PC-9 (cell line): ENCODE results near the gene COL5A1. TPM values are rescaled to one million over a fixed set of nuclear protein-coding genes. Genes with fewer than 3 reads are reported as not detected.

ENCODE experiments used
- Bru-seq: library from RNA; stranded (reverse); fragments of 400-500 nt; gene quantifications from one replicate; lab custom pipeline; 2021; lab: Mats Ljungman, UMichigan
- BruChase-seq, 2 experiments: library from RNA; stranded (reverse); fragments of 400-500 nt; gene quantifications; one replicate each; lab custom pipeline; 2021; lab: Mats Ljungman, UMichigan
- BruUV-seq: library from RNA; stranded (reverse); fragments of 400-500 nt; replicated peaks from 2 replicates; lab custom pipeline; 2021; lab: Mats Ljungman, UMichigan
- CTCF ChIA-PET: fragments of 300-600 bp; sonication (Branson Sonifier 250); formaldehyde crosslinking; loops from one replicate; lab custom pipeline; 2022; ENCODE audit warnings: antibody characterized with exemption; lab: Charles Lee
- POLR2A ChIA-PET: fragments of 300-600 bp; sonication (Branson Sonifier 250); formaldehyde crosslinking; loops from one replicate; lab custom pipeline; 2022; ENCODE audit warnings: antibody characterized with exemption; ENCODE audit not compliant: unreplicated experiment; lab: Charles Lee
- DNase-seq, 2 experiments: peaks; one replicate each; pipeline versions ENCODE4 v3.0.0 to v3.0.0-alpha.2; 2015 to 2022; ENCODE audit warnings: mixed read lengths in 1 of 2
- H2AFZ ChIP-seq: fragments of 200-600 bp; sonication (generic); 2 replicates; pipeline ENCODE4 v1.8.1; 2017; ENCODE audit warnings: antibody characterized with exemption
- H3F3A ChIP-seq: fragments of 200-600 bp; sonication (generic); 2 replicates; pipeline ENCODE4 v1.8.1; 2017; ENCODE audit warnings: antibody characterized with exemption, mild to moderate bottlenecking, low read depth; ENCODE audit not compliant: insufficient read depth
- H3K27ac ChIP-seq: fragments of 200-600 bp; sonication (generic); 2 replicates; pipeline ENCODE4 v1.6.1; 2016; ENCODE audit warnings: mixed run types
- H3K27me3 ChIP-seq: fragments of 200-600 bp; sonication (generic); 2 replicates; pipeline ENCODE4 v1.6.1; 2016; ENCODE audit warnings: low read depth, mixed run types; ENCODE audit not compliant: insufficient read depth
- H3K36me3 ChIP-seq: fragments of 200-600 bp; sonication (generic); 2 replicates; pipeline ENCODE4 v1.6.1; 2016; ENCODE audit warnings: low read depth, mixed run types
- H3K4me1 ChIP-seq: fragments of 200-600 bp; sonication (generic); replicated peaks from 2 replicates; pipeline ENCODE4 v1.6.1; 2016; ENCODE audit warnings: mixed run types; ENCODE audit not compliant: insufficient read depth
- H3K4me2 ChIP-seq: fragments of 200-600 bp; sonication (generic); 2 replicates; pipeline ENCODE4 v1.6.1; 2017; ENCODE audit warnings: mixed run types
- H3K4me3 ChIP-seq: fragments of 200-600 bp; sonication (generic); 2 replicates; pipeline ENCODE4 v1.6.1; 2016; ENCODE audit warnings: mixed run types
- H3K79me2 ChIP-seq: fragments of 200-600 bp; sonication (generic); 2 replicates; pipeline ENCODE4 v1.6.1; 2017; ENCODE audit warnings: low read depth, mixed run types
- H3K9me2 ChIP-seq: fragments of 200-600 bp; sonication (generic); 2 replicates; pipeline ENCODE4 v1.8.1; 2017; ENCODE audit warnings: mild to moderate bottlenecking; ENCODE audit not compliant: insufficient read depth
- H3K9me3 ChIP-seq: fragments of 200-600 bp; sonication (generic); 2 replicates; pipeline ENCODE4 v1.8.1; 2016; ENCODE audit warnings: low read depth; ENCODE audit not compliant: insufficient read depth
- H4K20me1 ChIP-seq: fragments of 200-600 bp; sonication (generic); 2 replicates; pipeline ENCODE4 v1.8.1; 2017; ENCODE audit not compliant: insufficient read depth
- CTCF ChIP-seq: fragments of 200-600 bp; sonication (generic); conservative IDR thresholded peaks from 2 replicates; pipeline ENCODE4 v1.6.1; 2017; ENCODE audit warnings: mixed run types, antibody characterized with exemption, mild to moderate bottlenecking, moderate library complexity
- EZH2 ChIP-seq: fragments of 200-600 bp; sonication (generic); IDR thresholded peaks from 2 replicates; pipeline ENCODE4 v1.8.0; 2017; ENCODE audit warnings: antibody characterized with exemption, low read depth
- intact Hi-C: fragments of 100-400 bp; cut with micrococcal nuclease; formaldehyde crosslinking; loops from one replicate; pipeline ENCODE4 v1.10.0; 2022; ENCODE audit not compliant: unreplicated experiment
- long read RNA-seq: library from polyadenylated mRNA; stranded (forward); transcript quantifications from one replicate; pipeline ENCODE4 v2.0.0, GENCODE V29; 2022
- total RNA-seq: library from RNA; stranded (reverse); gene quantifications from 2 replicates; pipeline ENCODE4 v1.2.3, GENCODE V29; 2021

COL5A1 gene
- 15.2 and 32.8 TPM in 2 replicates for total RNA-seq
- percentile 41 among the genes with signal in this experiment for Bru-seq, nascent RNA
- BruChase-seq, experiment 1, labeled RNA remaining after a 2-hour chase, result percentile 49 among the genes with signal in this experiment
- percentile 55 among the genes with signal in this experiment for BruChase-seq, experiment 2, labeled RNA remaining after a 6-hour chase
- long read RNA-seq, full-length matches to known transcripts, result 1 of 15 reads
- long read RNA-seq, partial matches to known transcripts, result 9 of 15 reads
- long read RNA-seq, other reads (novel, unspliced or antisense), result 5 of 15 reads

- TF ChIP-seq EZH2 (no peak), CTCF (no peak)
- intact Hi-C loops, result loop anchor here (2.0 to 10.0 kb wide), 2 partner anchors 107 to 193 kb away; no protein-coding TSS in a partner anchor
- Histone ChIP-seq H3K9me3 (no peaks in the 10 kb centered on the region), H2AFZ (no peak within 1 kb of the TSS), H3K27ac (no peak within 1 kb of the TSS), H3F3A (no peaks in the 10 kb centered on the region; the same call in 1 of the 2 replicates), H3K4me1 (no peaks in the 10 kb centered on the region), H3K79me2 (no peaks in the 10 kb centered on the region), H3K36me3 (no peaks in the 10 kb centered on the region), H3K4me2 (peak within 1 kb of the TSS; percentile 33; the same call in 1 of the 2 replicates), H4K20me1 (no peaks in the 10 kb centered on the region), H3K9me2 (no peaks in the 10 kb centered on the region), H3K27me3 (peaks cover 56% of the 10 kb centered on the region), H3K4me3 (peak within 1 kb of the TSS; percentile 41; the same call in 1 of the 2 replicates)
- peak in 1 of 2 experiments; percentile 96 for DNase-seq
- no TSS peak for BruUV-seq
- CTCF ChIA-PET, result interaction anchor here (0.6 kb wide), 1 partner anchor 771 kb away, joined by 15 read pairs; no protein-coding TSS in a partner anchor
- POLR2A ChIA-PET, result interaction anchor here (0.6 kb wide), 2 partner anchors 17 to 834 kb away, joined by 4 to 19 read pairs; no protein-coding TSS in a partner anchor
These were observed at the start of gene COL5A1 for GRCh38 chr9:134641173-134641989. Gene COL5A1 (plus strand): TSS chr9:134641803. CDS start chr9:134642188, 385 bp downstream.

- Histone ChIP-seq H4K20me1 (no peaks in the 10 kb centered on the region), H3K27me3 (0 out of 2 replicates have a peak, but pooled peaks cover 3% of the 10 kb centered on the region), H2AFZ (no peak overlapping the region), H3K27ac (no peak overlapping the region), H3K4me1 (no peaks in the 10 kb centered on the region), H3K9me2 (no peaks in the 10 kb centered on the region), H3K9me3 (0 out of 2 replicates have a peak, but pooled peaks cover 7% of the 10 kb centered on the region), H3K4me3 (no peak overlapping the region), H3K36me3 (no peaks in the 10 kb centered on the region), H3F3A (peaks cover 13% of the 10 kb centered on the region; the same call in 1 of the 2 replicates), H3K79me2 (no peaks in the 10 kb centered on the region), H3K4me2 (no peak overlapping the region)
- peak in 1 of 2 experiments; percentile 52 for DNase-seq
- TF ChIP-seq CTCF (no peak), EZH2 (no peak)
- intact Hi-C loops, result no loop called here
- ChIA-PET CTCF (no interaction called here), POLR2A (no interaction called here)
- BruUV-seq, result no TSS peak
These were observed 49.4 kb upstream of the COL5A1 start for GRCh38 chr9:134592018-134592818.
